ENCODE measurements around the gene MYH1. TPM values are rescaled to one million over a fixed set of nuclear protein-coding genes. Genes with fewer than 3 reads are reported as not detected.
"Not testable (repeated sequence)": the region's sequence is repeated elsewhere in the genome, so short reads cannot be mapped to it uniquely, and the experiment has no call there.

MYH1 gene
- not detected in 2 replicates for total RNA-seq (2014; rRNA removed; shearing (Covaris generic); ENCODE audit: low replicate concordance)

- in situ Hi-C loops (cut with HindIII; ENCODE audit: low pct_unique_long_range_greater_than_20kb, low sequenced_read_pairs) = no loop called here
- no peak for DNase-seq (ENCODE audit: low read depth)
Measured at GRCh38 chr17:10518271-10519037, at the start of gene MYH1. Gene MYH1 (minus strand): TSS chr17:10518542. CDS start chr17:10516642, 1,900 bp downstream.

GRCh38 chr17:10563991-10564660, 45.8 kb upstream of the MYH1 start:
- in situ Hi-C loops (cut with HindIII; ENCODE audit: low pct_unique_long_range_greater_than_20kb, low sequenced_read_pairs) = no loop called here

DNA sequence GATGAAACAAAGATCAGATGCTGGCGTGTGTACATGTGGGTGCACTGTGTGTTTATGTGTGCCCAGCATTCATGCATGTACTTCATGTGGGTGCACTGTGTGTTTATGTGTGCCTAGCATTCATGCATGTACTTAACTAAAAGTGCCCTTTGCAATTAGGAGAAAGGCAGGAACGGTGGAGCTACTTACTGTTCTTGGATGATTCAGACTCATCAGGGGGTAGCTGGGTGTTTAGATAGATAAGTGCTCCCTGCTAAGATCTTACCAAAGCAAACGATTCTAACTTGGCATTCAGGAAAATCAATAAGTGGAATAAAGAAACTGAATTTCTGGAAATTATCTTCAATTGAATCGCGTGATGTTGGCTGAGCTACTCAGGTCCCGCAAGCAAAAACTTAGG, 39.7 kb upstream of the MYH1 start:
- in situ Hi-C loops (cut with HindIII; ENCODE audit: low pct_unique_long_range_greater_than_20kb, low sequenced_read_pairs) = no loop called here
- DNase-seq (ENCODE audit: low read depth) = no peak

More at GRCh38 chr17:10563991-10564660, 45.8 kb upstream of the MYH1 start:
- DNase-seq (ENCODE audit: low read depth) = no peak

DNA sequence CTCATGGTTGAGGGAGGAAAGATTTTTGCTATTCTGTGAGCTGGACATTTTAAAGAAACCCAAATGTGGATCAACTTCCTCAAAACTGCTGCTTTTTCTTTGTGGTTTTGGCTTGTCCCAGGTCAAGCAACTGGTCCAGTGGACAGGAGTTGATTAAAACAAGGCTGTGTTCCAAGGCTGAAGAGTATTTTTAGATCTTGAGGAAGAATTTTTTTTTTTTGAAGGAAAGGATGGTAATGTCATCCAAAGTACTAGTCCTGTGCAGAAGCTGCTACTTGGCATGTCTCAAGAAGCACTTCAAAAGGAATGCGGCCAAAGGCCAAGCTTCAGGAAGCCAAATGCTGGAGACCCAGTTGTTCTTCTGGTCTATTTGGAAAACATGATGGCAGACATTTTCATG, 39.1 kb upstream of the MYH1 start:
- DNase-seq (ENCODE audit: low read depth) = no peak
- in situ Hi-C loops (cut with HindIII; ENCODE audit: low pct_unique_long_range_greater_than_20kb, low sequenced_read_pairs) = no loop called here

- in situ Hi-C loops (cut with HindIII; ENCODE audit: low pct_unique_long_range_greater_than_20kb, low sequenced_read_pairs) = no loop called here
- no peak for DNase-seq (ENCODE audit: low read depth)
Measured at GRCh38 chr17:10556301-10557005, 38.1 kb upstream of the MYH1 start.

DNA sequence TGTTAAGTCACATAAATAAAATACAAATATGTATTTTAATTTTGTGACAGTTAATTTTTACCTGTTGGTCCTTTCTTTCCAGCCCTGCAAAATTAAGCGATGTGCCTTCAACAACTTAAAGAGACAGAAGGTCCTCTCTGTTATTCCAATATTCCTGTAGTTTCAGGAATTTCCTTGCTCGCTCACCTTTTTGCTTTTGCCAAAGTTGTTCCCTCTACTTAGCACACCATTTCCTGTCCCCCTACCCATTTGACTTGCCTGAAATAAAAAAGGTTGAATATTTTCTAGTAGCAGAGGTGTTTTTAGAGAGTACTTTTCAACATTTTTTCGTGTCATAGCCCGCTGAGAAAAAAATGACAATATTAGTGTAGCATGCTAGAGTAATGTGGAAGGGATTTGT, 31.7 kb upstream of the MYH1 start:
- in situ Hi-C loops (cut with HindIII; ENCODE audit: low pct_unique_long_range_greater_than_20kb, low sequenced_read_pairs) = no loop called here

DNA sequence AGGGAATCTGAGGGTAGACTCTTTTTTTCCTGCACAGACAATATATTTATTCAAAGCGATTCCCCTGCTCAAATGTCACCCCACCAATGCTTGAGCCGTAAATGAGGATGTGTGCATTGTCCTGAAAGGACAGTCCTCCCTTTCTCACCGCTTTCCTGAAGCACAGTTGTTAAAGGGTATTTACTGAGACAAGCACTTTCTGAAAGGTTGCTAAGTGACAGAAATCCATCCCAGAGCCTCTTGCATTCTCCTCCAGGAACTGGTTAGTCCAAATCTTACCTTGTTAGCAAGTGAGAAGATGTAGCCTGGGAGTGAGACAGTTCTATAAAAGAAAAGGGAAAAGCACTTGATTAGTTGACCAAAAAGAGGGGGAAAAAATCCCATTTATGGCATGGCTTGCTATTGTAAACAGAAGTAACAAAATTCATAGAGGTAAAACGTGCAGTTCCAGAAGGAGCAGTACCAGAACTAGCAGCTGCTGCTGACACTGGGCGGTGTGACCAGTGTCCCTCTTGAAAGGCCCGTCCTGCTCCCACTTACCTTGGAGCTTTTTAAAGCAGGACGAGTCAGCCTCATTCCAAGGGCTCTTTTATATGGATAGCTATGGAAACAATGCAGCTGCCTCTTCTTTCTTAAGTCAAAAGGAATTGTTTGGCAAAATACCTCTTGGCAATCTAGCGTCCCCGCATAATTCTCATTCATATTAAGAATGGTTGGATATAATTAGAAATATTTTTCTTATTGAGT, 30.9 kb upstream of the MYH1 start, which contains the start of gene MYH2:
Gene MYH2 (minus strand): TSS at position 563 of the 747 bp plus-strand sequence. CDS start 1,738 bp downstream, outside the sequence.
- no peak for DNase-seq (ENCODE audit: low read depth)
- in situ Hi-C loops (cut with HindIII; ENCODE audit: low pct_unique_long_range_greater_than_20kb, low sequenced_read_pairs) = no loop called here

More for the DNA sequence above, 31.7 kb upstream of the MYH1 start:
- DNase-seq (ENCODE audit: low read depth) = no peak

DNA sequence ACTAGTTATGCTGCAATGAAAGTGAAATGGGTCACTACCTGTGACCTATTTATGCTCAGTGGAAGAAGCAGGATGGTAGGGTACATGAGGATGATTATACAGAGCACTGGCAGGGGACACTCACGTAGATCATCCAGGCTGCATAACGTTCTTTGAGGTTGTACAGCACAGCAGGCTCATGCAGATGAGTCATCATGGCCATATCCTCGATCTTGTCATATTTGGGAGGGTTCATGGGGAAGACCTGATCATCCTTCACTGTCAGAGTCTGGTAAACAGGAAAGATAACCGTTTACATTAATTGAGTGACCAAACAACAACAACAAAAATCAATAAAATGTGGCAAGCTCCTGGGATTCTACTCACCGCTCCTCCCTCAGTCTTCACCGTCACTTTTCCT, 29.0 kb upstream of the MYH1 start:
- no peak for DNase-seq (ENCODE audit: low read depth)
- in situ Hi-C loops (cut with HindIII; ENCODE audit: low pct_unique_long_range_greater_than_20kb, low sequenced_read_pairs) = no loop called here

DNA sequence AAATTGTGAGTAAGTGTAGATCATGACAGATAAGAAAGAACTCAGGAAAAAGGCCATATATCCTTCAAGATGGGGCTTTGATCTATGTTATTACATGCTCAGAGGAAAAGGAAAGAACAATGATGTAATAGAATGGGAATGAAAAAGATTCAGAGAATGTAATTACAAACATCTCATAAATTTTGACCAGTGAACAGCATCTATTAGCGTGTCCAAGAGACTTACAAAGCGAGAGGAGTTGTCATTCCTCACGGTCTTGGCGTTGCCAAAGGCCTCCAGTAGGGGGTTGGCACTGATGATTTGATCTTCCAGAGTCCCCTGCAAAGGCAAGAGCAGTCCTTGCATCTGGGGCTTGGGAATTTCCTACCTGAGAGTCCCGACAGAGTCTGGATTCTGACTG, 25.1 kb upstream of the MYH1 start:
- DNase-seq (ENCODE audit: low read depth); in situ Hi-C loops (cut with HindIII; ENCODE audit: low pct_unique_long_range_greater_than_20kb, low sequenced_read_pairs): not testable (repeated sequence)

- in situ Hi-C loops (cut with HindIII; ENCODE audit: low pct_unique_long_range_greater_than_20kb, low sequenced_read_pairs); DNase-seq (ENCODE audit: low read depth): not testable (repeated sequence)
Measured at GRCh38 chr17:10541179-10541578, 22.8 kb upstream of the MYH1 start.

GRCh38 chr17:10532026-10532425, 13.7 kb upstream of the MYH1 start:
- in situ Hi-C loops (cut with HindIII; ENCODE audit: low pct_unique_long_range_greater_than_20kb, low sequenced_read_pairs) = no loop called here
- DNase-seq (ENCODE audit: low read depth) = no peak

DNA sequence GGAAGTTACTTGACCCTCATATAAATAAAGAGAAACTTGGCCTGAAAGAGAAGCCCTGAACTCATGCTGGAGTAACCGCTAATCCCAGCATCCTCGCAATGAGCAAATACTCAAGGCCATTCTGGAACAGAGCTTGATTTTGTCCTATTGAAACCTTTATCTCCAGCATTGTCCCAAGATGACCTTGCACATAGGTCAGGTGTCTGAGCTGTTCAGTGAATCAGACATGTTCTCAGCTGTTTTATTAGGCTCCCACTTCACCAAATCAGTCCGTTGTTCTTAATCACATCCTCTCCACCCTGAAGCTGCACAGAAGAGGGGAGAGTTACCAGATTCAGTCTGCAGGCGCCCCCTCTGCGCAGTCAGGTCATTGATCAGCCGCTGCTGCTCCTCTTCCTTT, 9.1 kb upstream of the MYH1 start:
- DNase-seq (ENCODE audit: low read depth) = no peak
- in situ Hi-C loops (cut with HindIII; ENCODE audit: low pct_unique_long_range_greater_than_20kb, low sequenced_read_pairs) = no loop called here

DNA sequence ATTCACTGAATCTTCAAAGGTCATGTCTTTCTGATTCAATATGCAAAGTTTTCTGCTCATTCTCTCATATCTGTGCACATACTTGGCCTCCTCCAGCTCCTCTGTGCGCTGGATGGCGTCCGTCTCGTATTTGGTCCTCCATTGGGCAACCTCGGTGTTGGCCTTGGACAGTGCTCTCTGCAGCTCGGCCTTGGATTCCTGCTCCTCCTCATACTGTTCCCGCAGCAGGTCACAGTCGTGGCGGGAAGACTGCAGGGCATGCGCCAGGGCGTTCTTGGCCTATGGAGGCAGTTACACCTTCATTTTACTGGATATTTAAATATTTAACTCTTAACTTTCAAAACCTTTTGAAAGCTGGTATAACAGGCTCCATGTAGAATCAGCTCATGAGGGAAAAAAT, 8.2 kb upstream of the MYH1 start:
- no peak for DNase-seq (ENCODE audit: low read depth)
- in situ Hi-C loops (cut with HindIII; ENCODE audit: low pct_unique_long_range_greater_than_20kb, low sequenced_read_pairs) = no loop called here

- no peak for DNase-seq (ENCODE audit: low read depth)
- in situ Hi-C loops (cut with HindIII; ENCODE audit: low pct_unique_long_range_greater_than_20kb, low sequenced_read_pairs) = no loop called here
Measured at GRCh38 chr17:10523064-10523463, 4.7 kb upstream of the MYH1 start.

- in situ Hi-C loops (cut with HindIII; ENCODE audit: low pct_unique_long_range_greater_than_20kb, low sequenced_read_pairs) = no loop called here
- DNase-seq (ENCODE audit: low read depth) = no peak
Measured at GRCh38 chr17:10521949-10522348, 3.6 kb upstream of the MYH1 start.

- in situ Hi-C loops (cut with HindIII; ENCODE audit: low pct_unique_long_range_greater_than_20kb, low sequenced_read_pairs) = no loop called here
- no peak for DNase-seq (ENCODE audit: low read depth)
Measured at GRCh38 chr17:10516638-10517037, 1.7 kb downstream of the MYH1 start.

GRCh38 chr17:10516065-10516464, 2.3 kb downstream of the MYH1 start:
- DNase-seq (ENCODE audit: low read depth) = no peak
- in situ Hi-C loops (cut with HindIII; ENCODE audit: low pct_unique_long_range_greater_than_20kb, low sequenced_read_pairs) = no loop called here

GRCh38 chr17:10513299-10514067, 4.9 kb downstream of the MYH1 start:
- in situ Hi-C loops (cut with HindIII; ENCODE audit: low pct_unique_long_range_greater_than_20kb, low sequenced_read_pairs) = no loop called here

More at GRCh38 chr17:10513299-10514067, 4.9 kb downstream of the MYH1 start:
- DNase-seq (ENCODE audit: low read depth) = no peak

All from Caki2 (cell line).